Epithelial cell of esophagus (primary cell): ENCODE data around the gene ZNF565.
"Not testable (repeated sequence)": the region's sequence is repeated elsewhere in the genome, so short reads cannot be mapped to it uniquely, and the experiment has no call there.

Experiments
- DNase-seq: peaks from one replicate; pipeline ENCODE4 v3.0.0; 2010; ENCODE audit warnings: low read depth
- H3K4me3 ChIP-seq: 2 replicates; pipeline ENCODE4 v1.5.1; 2011; ENCODE audit warnings: mild to moderate bottlenecking, low read length, control low read depth
- CTCF ChIP-seq: IDR thresholded peaks from 2 replicates; pipeline ENCODE4 v1.5.1; 2011; ENCODE audit warnings: low read depth, mild to moderate bottlenecking, low read length, control low read depth, inconsistent platforms; ENCODE audit not compliant: insufficient read depth; ENCODE audit errors: missing control alignments

Gene ZNF565

GRCh38 chr19:36183245-36183628 is 31.2 kb downstream of the ZNF565 start:
- no peak for TF ChIP-seq CTCF
- no peak overlapping the region for H3K4me3 ChIP-seq
- no peak for DNase-seq

GRCh38 chr19:36182612-36183244 is 31.7 kb downstream of the ZNF565 start:
- no peak for TF ChIP-seq CTCF
- no peak overlapping the region for H3K4me3 ChIP-seq
- peak; percentile 56 for DNase-seq

GRCh38 chr19:36179077-36179476 is 35.4 kb downstream of the ZNF565 start:
- not testable (repeated sequence) for H3K4me3 ChIP-seq, DNase-seq

GRCh38 chr19:36173846-36174245 is 40.6 kb downstream of the ZNF565 start:
- not testable (repeated sequence) for H3K4me3 ChIP-seq, DNase-seq

GRCh38 chr19:36172852-36173251 is 41.6 kb downstream of the ZNF565 start:
- DNase-seq, result no peak
- no peak overlapping the region for H3K4me3 ChIP-seq
- no peak for TF ChIP-seq CTCF

- no peak overlapping the region for H3K4me3 ChIP-seq
- no peak for TF ChIP-seq CTCF
- no peak for DNase-seq
Measured at GRCh38 chr19:36169084-36169760, 45.2 kb downstream of the ZNF565 start.

GRCh38 chr19:36163813-36164212 is 50.7 kb downstream of the ZNF565 start:
- H3K4me3 ChIP-seq, result no peak overlapping the region
- TF ChIP-seq CTCF, result no peak
- no peak for DNase-seq
